Measurements from ENCODE around the gene DUSP9.

Gene DUSP9

GRCh38 chrX:153622661-153623309 is 24.2 kb upstream of the DUSP9 start:
- DNase-seq: no peak

- DNase-seq: no peak
Observed at GRCh38 chrX:153623310-153624029, 23.5 kb upstream of the DUSP9 start.

GRCh38 chrX:153624196-153625091 is 22.6 kb upstream of the DUSP9 start:
- no peak for DNase-seq

- DNase-seq: no peak
Observed at GRCh38 chrX:153625271-153626024, 21.6 kb upstream of the DUSP9 start.

GRCh38 chrX:153626025-153626633 is 20.9 kb upstream of the DUSP9 start:
- no peak for DNase-seq

- DNase-seq: no peak
Observed at GRCh38 chrX:153626863-153627674, 19.9 kb upstream of the DUSP9 start.

- no peak for DNase-seq
Observed at GRCh38 chrX:153627675-153628111, 19.3 kb upstream of the DUSP9 start.

GRCh38 chrX:153628129-153628528 is 18.9 kb upstream of the DUSP9 start:
- DNase-seq: no peak

- no peak for DNase-seq
Observed at GRCh38 chrX:153628665-153629064, 18.3 kb upstream of the DUSP9 start.

- no peak for DNase-seq
Observed at GRCh38 chrX:153631346-153631745, 15.7 kb upstream of the DUSP9 start.

GRCh38 chrX:153631907-153632594 is 15.0 kb upstream of the DUSP9 start:
- DNase-seq: no peak

GRCh38 chrX:153632595-153632946 is 14.4 kb upstream of the DUSP9 start:
- DNase-seq: no peak

GRCh38 chrX:153633048-153633447 is 14.0 kb upstream of the DUSP9 start:
- no peak for DNase-seq

GRCh38 chrX:153633607-153634180 is 13.3 kb upstream of the DUSP9 start:
- no peak for DNase-seq

- no peak for DNase-seq
Observed at GRCh38 chrX:153634236-153634635, 12.8 kb upstream of the DUSP9 start.

- no peak for DNase-seq
Observed at GRCh38 chrX:153634832-153635231, 12.2 kb upstream of the DUSP9 start.

GRCh38 chrX:153635388-153635787 is 11.6 kb upstream of the DUSP9 start:
- no peak for DNase-seq

- DNase-seq: no peak
Observed at GRCh38 chrX:153635788-153636668, 11.0 kb upstream of the DUSP9 start.

GRCh38 chrX:153636716-153637115 is 10.3 kb upstream of the DUSP9 start:
- no peak for DNase-seq

Measured in NCI-H1694 (cell line).